ENCODE measurements around the gene NECTIN2. TPM values are rescaled to one million over a fixed set of nuclear protein-coding genes. Genes with fewer than 3 reads are reported as not detected.

Gene NECTIN2
- total RNA-seq, 2 experiments from 2014 or later = 0.36 to 0.65 TPM

- intact Hi-C loops (cut with micrococcal nuclease) = no loop called here
- TF ChIP-seq CTCF (IDR thresholded peaks at IDR 0.05) = no peak
- Mint-ChIP-seq H3K27me3 (peaks cover 25% of the 10 kb centered on the region), H3K4me1 (ENCODE audit: low read depth) (peaks cover 17% of the 10 kb centered on the region), H3K27ac (no peak overlapping the region), H3K9me3 (no peaks in the 10 kb centered on the region), H3K36me3 (ENCODE audit: low read depth) (no peaks in the 10 kb centered on the region), H3K4me3 (peak overlapping the region; percentile 58)
- no peak for ATAC-seq
- ChIA-PET CTCF (interaction anchor here (1.2 kb wide), 1 partner anchor 123 kb away, joined by 4 read pairs; no protein-coding TSS in a partner anchor), POLR2A (interaction anchor here (1.0 kb wide), 1 partner anchor 12 kb away, joined by 3 read pairs; no protein-coding TSS in a partner anchor)
- no peak for DNase-seq
Measured at GRCh38 chr19:44847144-44848035, 1.3 kb downstream of the NECTIN2 start.

GRCh38 chr19:44848036-44848811 lies 2.1 kb downstream of the NECTIN2 start:
- Mint-ChIP-seq H3K27me3 (peaks cover 25% of the 10 kb centered on the region), H3K36me3 (ENCODE audit: low read depth) (no peaks in the 10 kb centered on the region), H3K4me1 (ENCODE audit: low read depth) (peaks cover 17% of the 10 kb centered on the region), H3K9me3 (no peaks in the 10 kb centered on the region), H3K27ac (no peak overlapping the region), H3K4me3 (no peak overlapping the region)
- TF ChIP-seq CTCF (IDR thresholded peaks at IDR 0.05) = no peak
- ChIA-PET POLR2A (interaction anchor here (1.0 kb wide), 1 partner anchor 11 kb away, joined by 3 read pairs; no protein-coding TSS in a partner anchor), CTCF (interaction anchor here (1.2 kb wide), 2 partner anchors 11 to 124 kb away, joined by 3 to 4 read pairs; no protein-coding TSS in a partner anchor)
- DNase-seq (peak; percentile 27), ATAC-seq (no peak)
- intact Hi-C loops (cut with micrococcal nuclease) = no loop called here

GRCh38 chr19:44848812-44849447 lies 2.8 kb downstream of the NECTIN2 start:
- CTCF ChIA-PET = interaction anchor here (1.2 kb wide), 2 partner anchors 11 to 126 kb away, joined by 3 to 4 read pairs; no protein-coding TSS in a partner anchor
- H3K27me3 Mint-ChIP-seq = peaks cover 25% of the 10 kb centered on the region

GRCh38 chr19:44850641-44851109 lies 4.6 kb downstream of the NECTIN2 start:
- intact Hi-C loops (cut with micrococcal nuclease) = no loop called here
- ATAC-seq = no peak
- POLR2A ChIA-PET = no interaction called here
- CTCF ChIA-PET = no interaction called here
- Mint-ChIP-seq H3K27me3 (peaks cover 19% of the 10 kb centered on the region), H3K9me3 (no peaks in the 10 kb centered on the region), H3K27ac (no peak overlapping the region), H3K4me3 (no peak overlapping the region), H3K36me3 (ENCODE audit: low read depth) (no peaks in the 10 kb centered on the region), H3K4me1 (ENCODE audit: low read depth) (peaks cover 9% of the 10 kb centered on the region)
- no peak for TF ChIP-seq CTCF (IDR thresholded peaks at IDR 0.05)
- no peak for DNase-seq

More at GRCh38 chr19:44848812-44849447, 2.8 kb downstream of the NECTIN2 start:
- Mint-ChIP-seq H3K9me3 (no peaks in the 10 kb centered on the region), H3K4me3 (no peak overlapping the region), H3K27ac (no peak overlapping the region), H3K36me3 (ENCODE audit: low read depth) (no peaks in the 10 kb centered on the region), H3K4me1 (ENCODE audit: low read depth) (peaks cover 17% of the 10 kb centered on the region)
- DNase-seq = no peak
- ATAC-seq = no peak
- POLR2A ChIA-PET = interaction anchor here (1.0 kb wide), 1 partner anchor 10 kb away, joined by 3 read pairs; no protein-coding TSS in a partner anchor
- TF ChIP-seq CTCF (IDR thresholded peaks at IDR 0.05) = no peak
- intact Hi-C loops (cut with micrococcal nuclease) = no loop called here
